Neural cell (in vitro differentiated cells): ENCODE results near the gene USP46.

ENCODE experiments used
- EP300 ChIP-seq: fragments of 450-650 bp; conservative IDR thresholded peaks from 2 replicates; pipeline ENCODE4 v1.6.1; 2014; ENCODE audit warnings: antibody characterized with exemption, mild to moderate bottlenecking, moderate library complexity; ENCODE audit not compliant: poor library complexity, severe bottlenecking
- EZH2 ChIP-seq: fragments of 200-600, 300-800 bp; shearing (Covaris generic), sonication (generic); IDR thresholded peaks from 2 replicates; pipeline ENCODE4 v1.6.1; 2014; ENCODE audit warnings: antibody characterized with exemption, low read length, borderline replicate concordance, mild to moderate bottlenecking; ENCODE audit not compliant: insufficient read depth, poor library complexity, severe bottlenecking

DNA sequence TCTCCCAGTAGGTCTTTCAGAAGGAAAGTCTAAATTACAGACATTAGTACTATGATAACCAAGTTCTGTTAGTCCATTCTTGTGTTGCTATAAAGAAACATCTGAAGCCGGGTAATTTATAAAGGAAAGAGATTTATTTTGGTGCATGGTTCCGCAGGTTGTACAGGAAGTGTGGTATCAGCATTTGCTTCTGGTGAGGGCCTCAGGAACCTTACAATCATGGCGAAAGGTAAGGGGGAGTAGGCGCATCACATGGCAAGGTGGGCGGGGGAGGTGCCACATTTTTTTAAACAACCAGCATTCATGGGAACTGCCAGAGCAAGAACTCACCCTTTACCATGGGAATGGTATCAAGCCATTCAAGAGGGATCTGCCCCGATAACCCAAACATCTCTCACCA, 26.2 kb upstream of the USP46 start:
- no peak for TF ChIP-seq EP300
- no peak for TF ChIP-seq EZH2
